ENCODE measurements around the gene CES1.
"Not testable (repeated sequence)": the region's sequence is repeated elsewhere in the genome, so short reads cannot be mapped to it uniquely, and the experiment has no call there.

Gene CES1

DNA sequence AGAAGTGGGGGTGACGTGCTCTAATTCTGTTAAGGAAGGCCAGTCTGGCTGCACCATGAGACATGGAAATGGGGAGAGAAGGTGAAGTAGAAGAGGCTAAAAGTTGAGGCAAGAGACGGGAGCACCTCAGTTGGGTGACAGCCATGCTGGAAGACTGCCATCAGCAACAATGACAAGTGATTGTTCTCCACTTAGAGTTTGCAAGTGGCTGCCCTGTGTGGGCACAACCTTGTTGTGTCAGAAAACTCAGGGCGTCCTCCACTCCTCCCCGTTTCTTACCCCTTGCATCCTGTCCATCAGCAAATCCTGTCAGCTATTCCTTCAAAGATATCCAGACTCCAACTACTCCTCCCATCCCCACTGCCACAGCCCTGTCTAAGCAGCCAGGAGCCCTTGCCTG lies 17.6 kb downstream of the CES1 start:
- no peaks in the 10 kb centered on the region for H3K9me3 ChIP-seq (replicated peaks in 1 of 2; ENCODE audit: control insufficient read depth in 2 of 2, insufficient read depth in 1 of 2, low read depth in 1 of 2, low read length in 2 of 2)
- no peak overlapping the region for H3K23ac ChIP-seq (ENCODE audit: low read depth, low read length, poor library complexity)
- H2BK120ac ChIP-seq (ENCODE audit: low read depth, low read length): no peak overlapping the region
- WGBS, 2 donors (ENCODE audit: extremely low coverage in 2 of 2, insufficient read length in 2 of 2, insufficient replicate concordance in 1 of 2): no CpG with 5 or more reads among the region's 4 CpGs
- H3K4me2 ChIP-seq (ENCODE audit: insufficient read depth, low read length, poor library complexity, severe bottlenecking): no peak overlapping the region
- H3K4ac ChIP-seq (ENCODE audit: low read length): no peak overlapping the region
- H2BK15ac ChIP-seq (ENCODE audit: low read length): no peak overlapping the region
- H2AK5ac ChIP-seq (ENCODE audit: low read depth, low read length): no peak overlapping the region
- H2AFZ ChIP-seq (ENCODE audit: low read length): no peak overlapping the region
- no peak overlapping the region for H3K18ac ChIP-seq (ENCODE audit: low read length)
- no peaks in the 10 kb centered on the region for H3K4me1 ChIP-seq (ENCODE audit: control insufficient read depth in 2 of 2, insufficient read depth in 1 of 2, low read depth in 1 of 2, low read length in 2 of 2)
- no peaks in the 10 kb centered on the region for H3K27me3 ChIP-seq (ENCODE audit: control insufficient read depth in 3 of 3, insufficient read depth in 3 of 3, low read depth in 1 of 3, low read length in 3 of 3)
- no peak overlapping the region for H2BK5ac ChIP-seq (ENCODE audit: low read length)
- no peak overlapping the region for H2BK12ac ChIP-seq (ENCODE audit: low read length)
- no peak overlapping the region for H3K14ac ChIP-seq (ENCODE audit: low read length)
- no peak overlapping the region for H4K91ac ChIP-seq (ENCODE audit: low read depth, low read length, poor library complexity)
- no peak overlapping the region for H3K9ac ChIP-seq (ENCODE audit: low read depth, low read length, poor library complexity)
- no peak for DNase-seq (ENCODE audit: low spot score)
- H3K36me3 ChIP-seq (replicated peaks in 1 of 2; ENCODE audit: control insufficient read depth in 2 of 2, insufficient read depth in 2 of 2, low read length in 2 of 2): no peaks in the 10 kb centered on the region
- no peak overlapping the region for H4K8ac ChIP-seq (ENCODE audit: low read depth, low read length)
- no peak overlapping the region for H3K4me3 ChIP-seq (ENCODE audit: low read length in 2 of 2)
- no peaks in the 10 kb centered on the region for H3K79me1 ChIP-seq (ENCODE audit: low read depth, low read length)
- no peak overlapping the region for H3K27ac ChIP-seq (replicated peaks; ENCODE audit: low read length)

DNA sequence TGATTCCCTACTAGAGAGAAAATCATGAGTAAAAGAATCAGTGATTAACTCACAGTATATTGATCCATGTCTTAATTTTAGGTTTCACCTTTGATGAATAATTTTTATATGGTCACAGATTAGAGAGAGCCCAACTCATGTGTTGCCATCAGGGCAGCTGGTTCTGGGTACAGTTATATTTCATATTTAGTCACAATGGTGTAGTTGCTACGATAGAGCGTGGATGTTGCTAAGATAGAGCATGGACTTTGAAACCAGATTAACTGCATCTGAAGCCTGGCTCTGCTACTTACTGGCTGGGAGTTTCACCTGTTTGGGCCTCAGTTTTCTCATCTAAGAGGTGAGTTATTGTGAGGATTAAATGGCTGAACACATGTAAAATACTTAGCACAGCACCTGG lies 18.7 kb downstream of the CES1 start:
- H3K36me3 ChIP-seq (replicated peaks in 1 of 2; ENCODE audit: control insufficient read depth in 2 of 2, insufficient read depth in 2 of 2, low read length in 2 of 2); H3K4me1 ChIP-seq (ENCODE audit: control insufficient read depth in 2 of 2, insufficient read depth in 1 of 2, low read depth in 1 of 2, low read length in 2 of 2); H3K9me3 ChIP-seq (replicated peaks in 1 of 2; ENCODE audit: control insufficient read depth in 2 of 2, insufficient read depth in 1 of 2, low read depth in 1 of 2, low read length in 2 of 2); H3K14ac ChIP-seq (ENCODE audit: low read length); H2AFZ ChIP-seq (ENCODE audit: low read length); DNase-seq (ENCODE audit: low spot score); H4K8ac ChIP-seq (ENCODE audit: low read depth, low read length); H3K27ac ChIP-seq (replicated peaks; ENCODE audit: low read length); H2BK15ac ChIP-seq (ENCODE audit: low read length); H3K79me1 ChIP-seq (ENCODE audit: low read depth, low read length); H4K91ac ChIP-seq (ENCODE audit: low read depth, low read length, poor library complexity); H3K4me2 ChIP-seq (ENCODE audit: insufficient read depth, low read length, poor library complexity, severe bottlenecking); H2BK120ac ChIP-seq (ENCODE audit: low read depth, low read length); H2AK5ac ChIP-seq (ENCODE audit: low read depth, low read length); H3K9ac ChIP-seq (ENCODE audit: low read depth, low read length, poor library complexity); H2BK5ac ChIP-seq (ENCODE audit: low read length); H3K23ac ChIP-seq (ENCODE audit: low read depth, low read length, poor library complexity); H2BK12ac ChIP-seq (ENCODE audit: low read length); H3K4me3 ChIP-seq (ENCODE audit: low read length in 2 of 2); H3K27me3 ChIP-seq (ENCODE audit: control insufficient read depth in 3 of 3, insufficient read depth in 3 of 3, low read depth in 1 of 3, low read length in 3 of 3); H3K4ac ChIP-seq (ENCODE audit: low read length); H3K18ac ChIP-seq (ENCODE audit: low read length): not testable (repeated sequence)
- WGBS, 2 donors (ENCODE audit: extremely low coverage in 2 of 2, insufficient read length in 2 of 2, insufficient replicate concordance in 1 of 2): no CpG with 5 or more reads among the region's 2 CpGs

DNA sequence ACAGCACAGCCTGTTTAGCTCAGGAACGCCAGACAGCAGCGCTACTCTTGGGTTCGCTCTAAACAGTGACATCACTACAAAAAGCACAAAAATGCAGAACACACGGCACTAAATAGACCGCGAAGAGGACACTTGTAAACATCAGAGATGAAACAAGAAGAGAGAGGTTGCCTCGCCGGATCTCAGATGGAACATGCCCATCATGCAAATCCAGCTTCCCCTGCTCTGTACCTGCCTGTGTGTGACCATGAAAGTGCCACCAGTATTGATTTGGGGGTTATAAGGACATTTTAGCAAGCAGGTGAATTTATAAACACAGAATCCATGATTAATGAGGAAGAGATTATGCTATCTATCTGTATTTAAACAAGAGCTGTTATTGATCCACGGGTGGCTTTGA lies 19.2 kb downstream of the CES1 start:
- H3K36me3 ChIP-seq (replicated peaks in 1 of 2; ENCODE audit: control insufficient read depth in 2 of 2, insufficient read depth in 2 of 2, low read length in 2 of 2); H3K4me3 ChIP-seq (ENCODE audit: low read length in 2 of 2); H3K23ac ChIP-seq (ENCODE audit: low read depth, low read length, poor library complexity); H3K18ac ChIP-seq (ENCODE audit: low read length); H2BK5ac ChIP-seq (ENCODE audit: low read length); H4K8ac ChIP-seq (ENCODE audit: low read depth, low read length); DNase-seq (ENCODE audit: low spot score); H3K27me3 ChIP-seq (ENCODE audit: control insufficient read depth in 3 of 3, insufficient read depth in 3 of 3, low read depth in 1 of 3, low read length in 3 of 3); H2AK5ac ChIP-seq (ENCODE audit: low read depth, low read length); H2BK15ac ChIP-seq (ENCODE audit: low read length); H2AFZ ChIP-seq (ENCODE audit: low read length); H3K79me1 ChIP-seq (ENCODE audit: low read depth, low read length); H2BK12ac ChIP-seq (ENCODE audit: low read length); H2BK120ac ChIP-seq (ENCODE audit: low read depth, low read length); H3K4ac ChIP-seq (ENCODE audit: low read length); H3K4me2 ChIP-seq (ENCODE audit: insufficient read depth, low read length, poor library complexity, severe bottlenecking); H3K9me3 ChIP-seq (replicated peaks in 1 of 2; ENCODE audit: control insufficient read depth in 2 of 2, insufficient read depth in 1 of 2, low read depth in 1 of 2, low read length in 2 of 2); H3K4me1 ChIP-seq (ENCODE audit: control insufficient read depth in 2 of 2, insufficient read depth in 1 of 2, low read depth in 1 of 2, low read length in 2 of 2); H3K14ac ChIP-seq (ENCODE audit: low read length); H3K9ac ChIP-seq (ENCODE audit: low read depth, low read length, poor library complexity); H4K91ac ChIP-seq (ENCODE audit: low read depth, low read length, poor library complexity); H3K27ac ChIP-seq (replicated peaks; ENCODE audit: low read length): not testable (repeated sequence)
- no CpG with 5 or more reads among the region's 9 CpGs for WGBS, 2 donors (ENCODE audit: extremely low coverage in 2 of 2, insufficient read length in 2 of 2, insufficient replicate concordance in 1 of 2)

DNA sequence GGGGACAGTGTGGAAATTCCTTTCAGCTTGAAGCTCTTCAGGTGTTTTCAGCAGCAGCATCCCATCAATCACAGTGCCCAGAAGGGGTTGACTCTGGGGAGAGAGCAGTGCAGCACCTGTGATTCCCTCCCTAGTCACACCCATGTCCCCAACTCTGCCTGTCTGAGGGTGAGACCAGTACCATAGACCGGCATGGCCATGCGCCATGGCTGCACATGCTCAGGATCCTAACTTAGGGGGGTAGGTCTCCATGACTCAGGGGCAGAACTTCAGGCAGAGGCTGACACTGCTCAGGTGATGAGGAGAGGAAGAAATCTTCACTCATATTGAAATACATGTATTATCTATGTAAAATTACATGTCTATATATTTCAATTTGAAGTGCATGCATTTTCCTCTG lies 19.9 kb downstream of the CES1 start:
- no peak for DNase-seq (ENCODE audit: low spot score)
- no peaks in the 10 kb centered on the region for H3K79me1 ChIP-seq (ENCODE audit: low read depth, low read length)
- no peak overlapping the region for H3K4me3 ChIP-seq (ENCODE audit: low read length in 2 of 2)
- H2AFZ ChIP-seq (ENCODE audit: low read length): no peak overlapping the region
- no peaks in the 10 kb centered on the region for H3K27me3 ChIP-seq (ENCODE audit: control insufficient read depth in 3 of 3, insufficient read depth in 3 of 3, low read depth in 1 of 3, low read length in 3 of 3)
- H2BK120ac ChIP-seq (ENCODE audit: low read depth, low read length): no peak overlapping the region
- H2AK5ac ChIP-seq (ENCODE audit: low read depth, low read length): no peak overlapping the region
- H2BK5ac ChIP-seq (ENCODE audit: low read length): no peak overlapping the region
- H2BK12ac ChIP-seq (ENCODE audit: low read length): no peak overlapping the region
- H3K27ac ChIP-seq (replicated peaks; ENCODE audit: low read length): no peak overlapping the region
- no peak overlapping the region for H3K14ac ChIP-seq (ENCODE audit: low read length)
- no peak overlapping the region for H3K9ac ChIP-seq (ENCODE audit: low read depth, low read length, poor library complexity)
- no peaks in the 10 kb centered on the region for H3K9me3 ChIP-seq (replicated peaks in 1 of 2; ENCODE audit: control insufficient read depth in 2 of 2, insufficient read depth in 1 of 2, low read depth in 1 of 2, low read length in 2 of 2)
- WGBS, 2 donors (ENCODE audit: extremely low coverage in 2 of 2, insufficient read length in 2 of 2, insufficient replicate concordance in 1 of 2): no CpG with 5 or more reads among the region's 2 CpGs
- no peak overlapping the region for H4K91ac ChIP-seq (ENCODE audit: low read depth, low read length, poor library complexity)
- no peak overlapping the region for H3K4me2 ChIP-seq (ENCODE audit: insufficient read depth, low read length, poor library complexity, severe bottlenecking)
- no peak overlapping the region for H3K23ac ChIP-seq (ENCODE audit: low read depth, low read length, poor library complexity)
- no peak overlapping the region for H3K18ac ChIP-seq (ENCODE audit: low read length)
- no peak overlapping the region for H4K8ac ChIP-seq (ENCODE audit: low read depth, low read length)
- H3K4me1 ChIP-seq (ENCODE audit: control insufficient read depth in 2 of 2, insufficient read depth in 1 of 2, low read depth in 1 of 2, low read length in 2 of 2): no peaks in the 10 kb centered on the region
- no peak overlapping the region for H3K4ac ChIP-seq (ENCODE audit: low read length)
- H2BK15ac ChIP-seq (ENCODE audit: low read length): no peak overlapping the region
- H3K36me3 ChIP-seq (replicated peaks in 1 of 2; ENCODE audit: control insufficient read depth in 2 of 2, insufficient read depth in 2 of 2, low read length in 2 of 2): no peaks in the 10 kb centered on the region

All from neuronal stem cell (in vitro differentiated cells).